HG03159 (cell line): Measurements from ENCODE around the gene GPR17.

Source experiments
- ATAC-seq: cut with Tn5 transposase; IDR thresholded peaks from one replicate; pipeline ENCODE4 v1.9.1; 2021; ENCODE audit warnings: mild to moderate bottlenecking, moderate library complexity; ENCODE audit not compliant: unreplicated experiment

Gene GPR17

GRCh38 chr2:127628767-127629614 is 17.0 kb upstream of the GPR17 start:
- ATAC-seq, result no peak

- ATAC-seq, result no peak
Observed at GRCh38 chr2:127629637-127630036, 16.3 kb upstream of the GPR17 start.

GRCh38 chr2:127630096-127630863 is 15.7 kb upstream of the GPR17 start:
- no peak for ATAC-seq

DNA sequence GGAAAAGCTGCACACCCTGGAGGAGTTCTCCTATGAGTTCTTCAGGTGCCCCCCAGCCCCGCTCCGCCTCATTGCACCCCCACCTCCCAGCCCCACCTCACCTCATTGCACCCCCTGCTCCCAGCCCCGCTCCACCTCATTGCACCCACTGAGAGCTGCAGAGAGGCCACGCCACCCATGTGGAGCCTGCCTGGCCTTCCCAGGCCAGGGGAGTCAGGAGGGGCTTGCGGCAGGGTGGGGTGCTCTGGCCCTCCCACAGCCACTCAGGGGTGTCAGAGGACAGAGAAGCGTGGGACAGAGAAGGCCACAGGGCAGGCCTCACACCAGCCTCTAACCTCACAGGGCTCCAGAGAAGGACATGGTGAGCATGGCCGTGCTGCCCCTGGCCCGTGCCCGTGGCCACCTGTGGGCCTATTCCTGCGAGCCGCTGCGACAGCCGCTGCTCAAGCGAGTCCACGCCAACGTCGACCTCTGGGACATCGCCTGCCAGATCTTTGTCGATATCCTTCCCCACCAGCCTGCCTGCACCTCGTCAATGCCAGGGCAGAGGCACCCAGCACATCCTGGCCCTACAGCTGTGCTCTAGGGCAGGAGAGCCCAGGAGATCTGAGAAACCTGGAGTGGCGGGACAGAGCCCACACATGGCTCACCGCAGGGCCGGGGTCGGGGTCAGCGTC is 15.0 kb upstream of the GPR17 start:
- ATAC-seq, result no peak

DNA sequence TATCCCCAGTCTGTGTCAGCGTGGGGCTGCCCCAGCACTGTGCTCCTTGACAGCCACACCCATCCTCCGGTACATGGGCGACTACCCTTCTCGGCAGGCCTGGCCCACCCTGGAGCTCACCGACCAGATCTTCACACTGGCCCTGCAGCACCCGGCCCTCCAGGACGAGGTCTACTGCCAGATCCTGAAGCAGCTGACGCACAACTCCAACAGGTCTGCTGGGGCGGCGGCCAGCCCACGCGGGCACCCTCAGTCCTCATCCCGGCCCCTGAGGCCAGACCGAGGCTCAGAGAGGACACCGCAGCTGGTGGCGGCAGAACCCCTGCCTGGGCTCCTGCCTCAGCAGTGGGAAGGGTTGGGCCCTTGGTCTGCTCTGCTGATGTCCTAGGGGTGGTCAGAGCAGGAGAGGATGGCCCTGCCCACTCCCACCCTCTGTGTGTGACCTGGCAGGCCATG is 14.4 kb upstream of the GPR17 start:
- ATAC-seq, result no peak

DNA sequence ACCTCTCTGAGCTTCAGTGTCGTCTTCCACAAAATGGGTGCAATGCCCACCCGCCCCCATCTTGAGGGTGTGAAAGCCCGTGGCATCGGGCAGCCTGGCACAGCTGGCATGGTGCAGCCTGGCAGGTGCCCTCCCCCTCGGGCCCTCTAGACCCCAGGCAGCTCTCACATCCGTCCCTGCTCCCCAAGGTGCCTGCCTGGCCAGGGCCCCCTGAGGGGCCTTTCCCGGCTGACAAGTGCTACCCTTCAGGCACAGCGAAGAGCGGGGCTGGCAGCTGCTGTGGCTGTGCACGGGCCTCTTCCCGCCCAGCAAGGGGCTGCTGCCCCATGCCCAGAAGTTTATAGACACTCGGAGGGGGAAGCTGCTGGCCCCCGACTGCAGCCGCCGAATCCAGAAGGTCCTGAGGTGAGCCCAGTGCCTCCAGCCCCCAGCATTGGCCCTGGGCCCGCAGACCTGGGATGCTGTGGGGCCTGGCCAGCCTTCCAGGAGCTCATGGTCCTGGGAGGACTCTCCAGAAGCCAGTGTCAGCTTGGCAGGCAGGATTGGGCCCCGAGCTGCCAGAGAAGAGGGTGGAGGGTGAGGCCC is 13.9 kb upstream of the GPR17 start:
- no peak for ATAC-seq

DNA sequence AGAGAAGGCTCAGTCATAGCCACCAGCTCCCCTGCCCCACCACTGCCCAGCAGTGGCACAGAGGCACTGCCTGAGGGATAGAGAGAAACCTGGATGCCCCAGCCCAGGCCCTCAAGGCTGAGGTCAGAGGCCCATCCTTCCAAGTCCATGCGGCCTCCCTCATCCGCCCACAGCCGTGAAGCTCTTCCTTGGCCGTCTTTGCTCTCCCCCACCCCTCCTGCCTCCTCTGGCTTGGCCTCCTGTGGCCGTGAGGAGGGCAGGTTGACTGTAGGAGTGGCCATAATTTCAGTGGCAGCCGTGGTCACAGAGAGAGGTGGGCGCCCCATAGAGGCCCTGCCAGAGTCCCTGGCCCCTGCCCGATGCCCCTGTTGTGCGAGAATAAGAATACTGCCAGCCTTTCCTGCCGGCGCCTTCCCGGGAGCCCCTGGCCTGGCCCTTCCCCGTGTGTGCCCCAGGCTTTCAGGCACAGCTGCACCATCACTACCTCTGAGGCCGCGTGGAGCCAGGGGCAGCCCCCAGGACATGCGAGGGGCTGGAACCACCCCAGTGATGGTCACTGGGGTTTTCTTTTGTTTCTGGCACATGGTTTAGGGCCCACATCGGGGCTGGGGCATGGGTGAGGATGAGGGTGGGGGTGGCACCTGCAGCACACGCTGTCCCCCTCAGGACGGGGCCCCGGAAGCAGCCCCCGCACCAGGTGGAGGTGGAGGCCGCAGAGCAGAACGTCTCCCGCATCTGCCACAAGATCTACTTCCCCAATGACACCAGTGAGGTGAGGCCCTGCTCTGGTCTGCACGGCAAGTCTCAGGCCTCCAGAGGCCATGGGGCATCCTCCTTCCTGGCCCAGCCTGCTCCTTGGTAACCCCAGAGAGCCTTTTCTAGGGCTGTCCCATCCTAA is 13.1 kb upstream of the GPR17 start:
- peak; percentile 65 for ATAC-seq

- ATAC-seq, result no peak
Observed at GRCh38 chr2:127633556-127634065, 12.3 kb upstream of the GPR17 start.

- no peak for ATAC-seq
Observed at GRCh38 chr2:127634066-127634617, 11.8 kb upstream of the GPR17 start.

GRCh38 chr2:127634626-127635379 is 11.2 kb upstream of the GPR17 start:
- ATAC-seq, result no peak

DNA sequence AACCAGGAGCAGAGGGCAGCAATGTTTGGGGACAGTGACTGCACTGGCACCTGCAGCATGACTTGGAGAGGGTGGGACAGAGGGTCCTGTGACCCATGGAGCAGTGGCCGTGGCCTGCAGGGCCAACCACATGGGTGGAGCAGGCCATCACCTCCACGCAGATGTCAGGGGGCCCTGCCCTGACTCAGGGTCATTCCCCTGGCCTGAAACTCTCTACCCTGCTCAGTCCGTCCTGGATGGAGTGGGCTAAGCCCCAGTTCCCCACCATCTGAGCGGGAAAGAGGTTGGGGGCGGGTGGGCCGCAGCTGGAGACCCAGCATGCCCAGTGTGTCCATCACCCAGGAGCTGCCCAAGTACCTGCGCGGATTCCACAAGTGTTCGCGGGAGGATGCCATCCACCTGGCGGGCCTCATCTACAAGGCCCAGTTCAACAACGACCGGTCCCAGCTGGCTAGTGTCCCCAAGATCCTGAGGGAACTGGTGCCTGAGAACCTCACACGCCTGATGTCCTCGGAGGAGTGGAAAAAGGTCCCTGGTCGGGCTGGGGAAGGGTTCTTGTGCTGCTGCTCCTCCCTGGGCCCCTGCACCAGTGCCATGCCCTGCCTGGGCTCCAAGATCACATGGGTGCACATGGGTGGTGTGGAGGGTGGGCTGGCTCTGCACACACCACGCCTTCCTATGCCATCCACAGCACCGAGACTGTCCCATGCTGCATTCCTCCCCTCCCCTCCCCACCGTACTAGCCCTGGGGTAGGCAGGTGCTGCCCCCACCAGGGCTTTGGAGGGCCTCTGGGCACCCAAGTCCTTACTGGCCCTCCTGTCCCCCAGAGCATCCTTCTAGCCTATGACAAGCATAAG is 10.3 kb upstream of the GPR17 start:
- no peak for ATAC-seq

GRCh38 chr2:127636248-127637235 is 9.4 kb upstream of the GPR17 start:
- no peak for ATAC-seq

DNA sequence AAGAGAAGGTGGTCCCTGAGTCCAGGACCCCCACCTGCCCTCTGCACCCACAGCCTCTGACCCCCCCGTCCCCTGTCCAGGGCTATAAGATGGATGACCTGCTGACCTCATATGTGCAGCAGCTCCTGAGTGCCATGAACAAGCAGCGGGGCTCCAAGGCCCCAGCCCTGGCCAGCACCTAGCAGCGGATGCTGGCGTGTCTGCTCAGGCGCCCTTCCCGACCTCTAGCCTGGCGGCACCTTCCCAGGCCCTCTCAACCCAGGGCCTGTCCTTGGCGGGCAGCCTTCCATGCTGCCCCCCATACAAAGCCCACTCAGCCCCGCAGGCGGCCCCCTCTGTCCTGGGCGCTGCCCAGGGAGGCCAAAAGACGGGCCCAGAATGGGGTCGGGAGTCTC is 8.7 kb upstream of the GPR17 start:
- ATAC-seq, result no peak

GRCh38 chr2:127637725-127638252 is 8.2 kb upstream of the GPR17 start:
- no peak for ATAC-seq

GRCh38 chr2:127638361-127639110 is 7.4 kb upstream of the GPR17 start:
- no peak for ATAC-seq

DNA sequence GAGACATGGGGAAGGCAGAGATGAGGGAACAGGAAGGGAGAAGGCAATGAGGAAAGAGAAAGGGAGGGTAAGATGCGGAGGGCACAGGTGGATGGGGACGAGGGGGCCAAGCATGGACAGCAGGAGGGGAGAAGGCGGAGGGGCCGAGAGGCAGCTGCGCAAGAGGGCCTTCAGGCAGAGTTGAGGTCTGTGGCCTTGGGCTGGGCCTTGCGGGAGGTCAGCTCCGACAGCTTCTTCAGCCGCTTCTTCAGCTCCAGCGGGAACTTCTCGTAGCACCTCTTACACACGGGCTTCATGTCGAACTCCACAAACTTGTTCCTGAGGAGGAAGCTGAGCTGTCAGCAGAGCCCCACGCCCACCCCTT is 6.9 kb upstream of the GPR17 start:
- ATAC-seq, result no peak
